A549 (cell line): Measurements from ENCODE around the gene SGSM1. TPM values are rescaled to one million over a fixed set of nuclear protein-coding genes. Genes with fewer than 3 reads are reported as not detected.

Experiments used
- ATAC-seq, 2 experiments: fragments of 200-7000 bp in 1 of 2; fragments of >200 bp in 1 of 2; cut with Nextera tagmentation in 1 of 2; cut with Tn5 transposase in 1 of 2; 3 replicates each; pipeline versions ENCODE4 v1.8.0 to v1.9.1; 2018 to 2020; ENCODE audit warnings: mild to moderate bottlenecking in 1 of 2, moderate library complexity in 1 of 2
- CTCF ChIA-PET: fragments of 300-600 bp; sonication (Branson Sonifier 250); formaldehyde crosslinking; extraction: SDS; loops from one replicate; lab custom pipeline; 2021; ENCODE audit warnings: antibody characterized with exemption, inconsistent platforms; lab: Yijun Ruan, JAX
- POLR2A ChIA-PET: fragments of 350-600 bp; formaldehyde crosslinking; extraction: SDS; loops from one replicate; lab custom pipeline; 2021; ENCODE audit warnings: antibody characterized with exemption, inconsistent platforms; lab: Yijun Ruan, JAX
- DNase-seq, 2 experiments: peaks; one replicate each; pipeline versions ENCODE4 v3.0.0 to v3.0.0-alpha.2; 2011 to 2016; ENCODE audit warnings: low read depth in 1 of 2, low spot score in 1 of 2
- FAIRE-seq: peaks from 2 replicates; lab custom pipeline; 2011; peaks lifted over from hg19 to GRCh38; lab: Jason Lieb, UNC
- H3K27ac ChIP-seq, 2 experiments: fragments of >200 bp; sonication (Bioruptor Twin); formaldehyde crosslinking; 3 replicates each; pipeline ENCODE4 v1.5.1; 2016 to 2017
- H3K4me1 ChIP-seq: fragments of >200 bp; sonication (Bioruptor Twin); formaldehyde crosslinking; 3 replicates; pipeline ENCODE4 v1.6.1; 2016
- H3K4me2 ChIP-seq: fragments of >200 bp; sonication (Bioruptor Twin); formaldehyde crosslinking; 3 replicates; pipeline ENCODE4 v1.6.1; 2016
- H3K4me3 ChIP-seq: fragments of >200 bp; sonication (Bioruptor Twin); formaldehyde crosslinking; 3 replicates; pipeline ENCODE4 v1.5.1; 2016
- H3K9me3 ChIP-seq: fragments of >200 bp; sonication (Bioruptor Twin); formaldehyde crosslinking; 3 replicates; pipeline ENCODE4 v1.6.1; 2016
- ATOH8 ChIP-seq: fragments of 250-450 bp; sonication (Bioruptor Pico); IDR thresholded peaks from 2 replicates; pipeline ENCODE4 v1.5.0; 2020; ENCODE audit warnings: low read depth, mild to moderate bottlenecking, moderate library complexity
- BCL3 ChIP-seq: fragments of >200 bp; sonication (Bioruptor Twin); formaldehyde crosslinking; IDR thresholded peaks from 3 replicates; pipeline ENCODE4 v1.6.1; 2016
- CBX2 ChIP-seq: fragments of 200-600 bp; sonication (generic); IDR thresholded peaks from 2 replicates; pipeline ENCODE4 v1.6.1; 2016; ENCODE audit warnings: low read depth, mild to moderate bottlenecking, borderline replicate concordance
- CBX8 ChIP-seq: fragments of 200-600 bp; sonication (generic); IDR thresholded peaks from 2 replicates; pipeline ENCODE4 v1.6.1; 2016
- CHD2 ChIP-seq: fragments of 150-350 bp; IDR thresholded peaks from 2 replicates; pipeline ENCODE4 v1.6.1; 2014; ENCODE audit warnings: low read length; ENCODE audit not compliant: partially characterized antibody
- ELK1 ChIP-seq: fragments of 150-350 bp; IDR thresholded peaks from 2 replicates; pipeline ENCODE4 v1.6.1; 2014; ENCODE audit warnings: low read depth, mild to moderate bottlenecking, low read length
- FOSB ChIP-seq: fragments of 250-450 bp; sonication (Bioruptor Pico); IDR thresholded peaks from 2 replicates; pipeline ENCODE4 v1.5.0; 2020; ENCODE audit warnings: mild to moderate bottlenecking, moderate library complexity
- HES2 ChIP-seq: fragments of >200 bp; sonication (Bioruptor Twin); formaldehyde crosslinking; IDR thresholded peaks from 2 replicates; pipeline ENCODE4 v1.6.1; 2016
- HEYL ChIP-seq: fragments of 250-450 bp; sonication (Bioruptor Pico); IDR thresholded peaks from 2 replicates; pipeline ENCODE4 v1.8.0; 2021; ENCODE audit warnings: mild to moderate bottlenecking, moderate library complexity
- JUN ChIP-seq, 2 experiments: fragments of >200 bp; sonication (Bioruptor Twin); formaldehyde crosslinking; IDR thresholded peaks; 2 replicates in 1 of 2; 3 replicates in 1 of 2; pipeline ENCODE4 v1.6.1; 2016 to 2017
- MAFK ChIP-seq: fragments of 450-650 bp; IDR thresholded peaks from 2 replicates; pipeline ENCODE4 v1.6.1; 2014; ENCODE audit not compliant: partially characterized antibody
- MYC ChIP-seq: IDR thresholded peaks from 2 replicates; pipeline ENCODE4 v1.6.1; 2012; ENCODE audit warnings: mild to moderate bottlenecking, inconsistent platforms, low read length, improper control_type of control experiment, borderline replicate concordance
- NPAS2 ChIP-seq: fragments of 250-450 bp; sonication (Bioruptor Pico); IDR thresholded peaks from 2 replicates; pipeline ENCODE4 v1.8.0; 2022; ENCODE audit warnings: mild to moderate bottlenecking, moderate library complexity, borderline replicate concordance
- PHF8 ChIP-seq: fragments of 200-600 bp; sonication (generic); IDR thresholded peaks from 2 replicates; pipeline ENCODE4 v1.6.1; 2016; ENCODE audit warnings: low read depth, mild to moderate bottlenecking, antibody characterized with exemption, moderate library complexity, borderline replicate concordance
- POLR2A ChIP-seq: IDR thresholded peaks from 2 replicates; pipeline ENCODE4 v1.6.1; 2012; ENCODE audit warnings: mild to moderate bottlenecking, low read length
- SREBF2 ChIP-seq: fragments of 450-650 bp; IDR thresholded peaks from 2 replicates; pipeline ENCODE4 v1.6.1; 2014; ENCODE audit warnings: mild to moderate bottlenecking, moderate library complexity
- TP53 ChIP-seq: fragments of 250-450 bp; sonication (Bioruptor Pico); IDR thresholded peaks from 2 replicates; pipeline ENCODE4 v1.5.0; 2021; ENCODE audit warnings: mild to moderate bottlenecking, moderate library complexity
- ZNF302 ChIP-seq: fragments of 250-450 bp; sonication (Bioruptor Pico); IDR thresholded peaks from 2 replicates; pipeline ENCODE4 v1.9.0; 2021; ENCODE audit warnings: inconsistent platforms, mild to moderate bottlenecking, moderate library complexity
- WGBS: methylation state at CpG from one replicate; pipeline ENCODE4 v1.1.6; 2017; ENCODE audit errors: missing lambda C conversion rate; 5-methylcytosine and 5-hydroxymethylcytosine counted together
- polyA plus RNA-seq, 4 experiments: library from polyadenylated mRNA; depleted of rRNA in 3 of 4; stranded (reverse); fragments of >200 nt; fragmentation: RNase III in 1 of 4; extraction: RNeasy Plus Mini Kit Qiagen cat#74134 plus additional on column Dnase treatment in 1 of 4; gene quantifications; 2 replicates in 3 of 4; 3 replicates in 1 of 4; pipeline ENCODE4 v1.2.3, GENCODE V29; 2011 to 2017
- TF ChIP-seq, protein P1 (sequence below): IDR thresholded peaks from 2 replicates; pipeline ENCODE4 v1.6.1; 2012
- TF ChIP-seq, protein P2 (sequence below): IDR thresholded peaks from 2 replicates; pipeline ENCODE4 v1.6.1; 2012; ENCODE audit warnings: low read depth, borderline replicate concordance

Gene SGSM1
- polyA plus RNA-seq, 2 of the 4 experiments (the other 2 are of a cell fraction): 0.50 to 1.4 TPM

- H3K4me1 ChIP-seq: no peaks in the 10 kb centered on the region
- POLR2A ChIA-PET: no interaction called here
- FAIRE-seq: no peak
- H3K9me3 ChIP-seq: no peaks in the 10 kb centered on the region
- H3K4me2 ChIP-seq: no peak overlapping the region
- ATAC-seq: no peak
- no peak overlapping the region for H3K4me3 ChIP-seq
- CTCF ChIA-PET: interaction anchor here (0.8 kb wide), 1 partner anchor 129 kb away, joined by 3 read pairs; no protein-coding TSS in a partner anchor
- DNase-seq: no peak
- no peak overlapping the region for H3K27ac ChIP-seq
- TF ChIP-seq HES2 (no peak), MAFK (peak; percentile 69)
- 79% methylated on average over 4 of the region's 4 CpGs for WGBS
Measured at GRCh38 chr22:24920029-24920428, 114.0 kb downstream of the SGSM1 start.

- 78% methylated on average over 16 of the region's 17 CpGs for whole genome bisulfite sequencing
- ATAC-seq (no peak), FAIRE-seq (no peak), DNase-seq (no peak)
- Histone ChIP-seq H3K4me1 (no peaks in the 10 kb centered on the region), H3K4me3 (no peak overlapping the region), H3K4me2 (no peak overlapping the region), H3K9me3 (no peaks in the 10 kb centered on the region), H3K27ac (no peak overlapping the region)
- TF ChIP-seq HEYL (CRISPR knock-in tag) (no peak), ZNF302 (no peak), CBX8 (no peak), CHD2 (no peak), PHF8 (no peak), FOSB (CRISPR knock-in tag) (no peak), HES2 (no peak), POLR2A (no peak), JUN (IDR thresholded peaks at IDR 0.05) (no peak), ELK1 (no peak), NPAS2 (CRISPR knock-in tag) (no peak), MAFK (no peak), SREBF2 (no peak), TP53 (CRISPR knock-in tag) (no peak), CBX2 (no peak), MYC (no peak), ATOH8 (no peak), BCL3 (no peak)
- TF ChIP-seq, protein P1, sequence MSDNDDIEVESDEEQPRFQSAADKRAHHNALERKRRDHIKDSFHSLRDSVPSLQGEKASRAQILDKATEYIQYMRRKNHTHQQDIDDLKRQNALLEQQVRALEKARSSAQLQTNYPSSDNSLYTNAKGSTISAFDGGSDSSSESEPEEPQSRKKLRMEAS: no peak
- TF ChIP-seq, protein P2, sequence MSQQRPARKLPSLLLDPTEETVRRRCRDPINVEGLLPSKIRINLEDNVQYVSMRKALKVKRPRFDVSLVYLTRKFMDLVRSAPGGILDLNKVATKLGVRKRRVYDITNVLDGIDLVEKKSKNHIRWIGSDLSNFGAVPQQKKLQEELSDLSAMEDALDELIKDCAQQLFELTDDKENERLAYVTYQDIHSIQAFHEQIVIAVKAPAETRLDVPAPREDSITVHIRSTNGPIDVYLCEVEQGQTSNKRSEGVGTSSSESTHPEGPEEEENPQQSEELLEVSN: no peak
- ChIA-PET CTCF (interaction anchor here (1.1 to 3.2 kb wide), 2 partner anchors 13 to 120 kb away, joined by 3 to 17 read pairs; partner anchors contain the start of gene SGSM1), POLR2A (no interaction called here)
Measured at GRCh38 chr22:24925586-24926427, 119.8 kb downstream of the SGSM1 start.
